ENCODE data around the gene NEURL2.

The NEURL2 gene

DNA sequence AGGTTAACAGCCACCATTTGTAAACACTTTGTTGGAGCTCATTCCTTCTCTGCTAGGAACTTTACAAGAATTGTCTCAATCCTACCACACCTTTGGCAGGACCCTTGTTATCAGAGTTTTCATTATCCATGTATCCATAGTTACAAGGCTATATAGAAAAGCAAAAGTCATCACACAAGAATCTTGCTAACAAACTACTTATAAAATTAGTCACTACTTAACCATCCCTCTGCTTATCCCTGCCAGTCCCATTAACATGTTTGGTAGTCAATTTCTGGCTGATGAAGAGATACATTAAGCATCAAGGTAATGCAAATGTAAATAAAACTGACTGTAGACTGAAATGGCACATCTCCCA, 23.2 kb downstream of the NEURL2 start:
- DNase-seq: no peak

- DNase-seq: no peak
These were observed 23.7 kb downstream of the NEURL2 start for GRCh38 chr20:45867136-45867818.

DNA sequence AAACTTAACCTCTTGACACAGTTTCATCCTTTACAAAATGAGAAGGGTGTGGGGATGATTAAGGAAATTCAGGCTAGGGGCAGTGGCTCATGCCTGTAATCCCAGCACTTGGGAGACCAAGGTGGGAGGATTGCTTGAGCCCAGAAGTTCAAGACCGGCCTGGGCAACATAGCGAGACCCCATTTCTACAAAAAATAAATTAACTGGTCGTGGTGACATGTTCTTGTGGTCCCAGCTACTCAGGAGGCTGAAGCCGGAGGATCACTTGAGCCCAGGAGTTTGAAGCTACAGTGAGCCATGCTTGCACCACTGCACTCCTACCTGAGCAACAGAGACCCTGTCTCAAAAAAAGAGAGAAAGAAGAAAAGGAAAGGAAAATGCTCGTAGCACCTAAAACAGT, 24.6 kb downstream of the NEURL2 start:
- DNase-seq: no peak

DNA sequence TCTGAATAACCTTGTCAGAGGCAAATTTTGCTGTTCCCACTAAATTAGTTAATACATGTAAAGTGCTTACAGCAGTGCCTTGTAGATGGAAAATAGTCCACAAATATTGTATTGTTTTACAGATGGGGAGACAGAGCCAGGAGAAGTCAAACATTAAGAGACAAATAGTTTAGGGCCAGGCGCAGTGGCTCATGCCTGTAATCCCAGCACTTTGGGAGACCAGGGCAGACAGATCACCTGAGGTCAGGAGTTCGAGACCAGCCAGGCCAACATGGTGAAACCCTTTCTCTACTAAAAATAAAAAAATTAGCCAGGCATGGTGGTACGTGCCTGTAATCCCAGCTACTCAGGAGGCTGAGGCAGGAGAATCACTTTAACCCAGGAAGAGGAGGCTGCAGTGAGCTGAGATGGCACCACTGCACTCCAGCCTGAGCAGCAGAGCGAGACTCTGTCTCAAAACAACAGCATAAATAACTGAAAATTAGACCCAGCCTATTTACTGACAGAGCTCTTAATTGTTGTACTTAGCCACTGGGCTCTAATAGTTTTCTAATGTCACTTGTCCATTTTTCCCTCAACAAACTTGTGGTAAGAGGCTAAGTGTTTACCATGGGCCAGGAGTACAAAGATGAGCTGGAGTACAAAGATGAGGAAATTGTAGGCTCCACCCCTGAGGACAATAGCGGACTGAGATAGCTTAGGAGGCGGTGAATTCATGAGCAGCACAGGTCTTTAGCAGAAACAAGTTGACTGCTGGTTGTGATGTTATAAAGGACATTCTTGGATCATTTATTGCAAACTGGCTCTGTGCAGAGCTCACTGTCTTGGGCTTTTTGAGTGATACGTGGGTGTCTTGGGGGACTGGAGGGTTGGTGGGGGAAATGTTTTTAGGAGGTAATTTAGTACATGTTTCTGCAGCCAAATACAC, 27.2 kb downstream of the NEURL2 start:
- no peak for DNase-seq

DNA sequence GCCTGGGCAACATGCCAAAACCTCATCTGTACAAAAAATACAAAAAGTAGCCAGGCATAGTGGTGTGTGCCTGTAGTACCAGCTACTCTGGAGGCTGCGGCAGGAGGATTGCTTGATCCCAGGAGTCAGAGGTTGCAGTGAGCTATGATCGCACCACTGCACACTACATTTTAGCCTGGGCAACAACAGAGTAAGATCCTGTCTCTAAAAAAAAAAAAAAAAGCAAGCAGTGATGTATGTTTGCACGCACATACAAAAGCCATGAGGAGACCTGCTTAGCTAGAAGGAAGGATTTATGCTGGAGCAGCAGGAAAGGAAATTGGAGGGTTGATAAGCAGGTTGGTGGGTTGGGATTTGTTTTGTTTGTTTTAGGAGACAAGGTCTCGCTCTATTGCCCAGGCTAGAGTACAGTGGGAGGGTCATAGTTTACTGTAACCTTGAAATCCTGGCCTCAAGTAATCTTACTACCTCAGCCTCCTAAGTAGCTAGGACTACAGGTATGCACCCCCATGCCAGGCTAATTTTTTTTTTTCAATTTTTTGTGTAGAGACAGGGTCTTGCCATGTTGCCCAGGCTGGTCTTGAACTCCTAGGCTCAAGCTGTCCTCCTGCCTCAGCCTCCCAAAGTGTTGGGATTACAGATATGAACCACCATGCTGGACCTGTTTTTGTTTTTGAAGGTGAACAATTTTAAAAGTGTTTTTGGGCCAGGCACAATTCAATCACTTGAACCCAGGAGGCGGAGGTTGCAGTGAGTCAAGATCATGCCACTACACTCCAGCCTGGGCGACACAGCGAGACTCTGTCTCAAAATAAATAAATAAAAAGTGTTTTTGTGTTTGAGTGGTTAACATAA, 29.6 kb downstream of the NEURL2 start:
- DNase-seq: no peak

- no peak for DNase-seq
These were observed 30.3 kb downstream of the NEURL2 start for GRCh38 chr20:45860560-45861220.

GRCh38 chr20:45859916-45860315, 31.1 kb downstream of the NEURL2 start:
- no peak for DNase-seq

DNA sequence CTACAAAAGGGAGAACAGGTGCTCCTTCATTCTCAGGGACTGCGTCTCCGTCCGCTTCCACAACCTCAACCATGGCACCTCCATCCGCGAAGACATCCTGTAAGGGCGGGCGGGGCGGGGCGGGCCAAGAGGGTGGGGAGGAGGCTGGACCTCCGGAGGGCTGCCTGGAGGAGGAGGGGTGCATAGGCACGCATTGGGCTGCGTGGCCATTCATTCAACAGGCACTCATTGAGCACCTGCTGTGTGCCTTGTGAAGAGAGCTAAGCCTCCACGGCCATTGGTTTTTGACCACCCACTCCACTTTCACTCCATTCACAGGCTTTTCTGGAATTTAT, 33.2 kb downstream of the NEURL2 start:
- DNase-seq: no peak

DNA sequence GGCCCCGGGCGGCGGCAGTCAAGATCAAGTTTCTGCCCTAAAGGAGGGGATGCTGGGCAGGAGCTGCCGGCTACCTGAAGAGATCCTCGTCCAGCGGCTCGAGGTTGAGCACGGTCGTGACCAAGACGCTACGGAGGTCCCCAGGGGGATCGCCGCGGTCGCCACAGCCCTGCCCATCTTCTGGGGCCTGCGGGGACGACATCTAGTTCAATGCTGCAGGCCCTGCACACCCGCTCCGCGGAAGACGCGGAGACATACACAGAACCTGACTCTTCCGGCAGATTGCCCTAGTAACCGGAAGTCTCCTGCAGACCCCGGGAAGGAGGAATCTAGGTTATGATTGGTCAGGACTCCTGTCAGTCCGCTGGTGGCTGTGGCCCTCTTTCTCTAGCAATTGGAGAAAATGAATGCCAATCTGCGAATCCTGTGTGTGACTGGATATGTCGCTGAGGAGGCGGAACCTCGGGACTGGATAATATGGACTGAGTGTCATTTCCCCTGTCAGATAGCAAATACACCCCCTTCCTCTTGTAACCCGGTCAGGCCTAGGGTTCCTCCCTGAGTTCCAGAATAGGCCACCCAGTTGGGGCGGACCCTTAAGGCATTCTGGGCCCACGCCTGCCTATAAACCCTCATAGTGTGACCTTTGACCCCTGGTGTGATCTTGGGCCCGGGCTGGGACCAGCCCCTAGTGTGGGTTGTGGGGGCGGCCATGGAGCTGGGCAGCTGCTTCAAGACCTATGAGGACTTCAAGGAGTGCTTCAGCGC, 33.7 kb downstream of the NEURL2 start, which contains the start of the genes ACOT8 and ZSWIM3:
Gene ACOT8 (minus strand): TSS at position 279 of the 768 bp plus-strand sequence. CDS start 77 bp downstream, at position 202.
Gene ZSWIM3 (plus strand): TSS at position 501 of the 768 bp plus-strand sequence. CDS start 212 bp downstream, at position 713.
- peak; percentile 91 to 92 for DNase-seq

GRCh38 chr20:45853484-45853883, 37.5 kb downstream of the NEURL2 start:
- no peak for DNase-seq

DNA sequence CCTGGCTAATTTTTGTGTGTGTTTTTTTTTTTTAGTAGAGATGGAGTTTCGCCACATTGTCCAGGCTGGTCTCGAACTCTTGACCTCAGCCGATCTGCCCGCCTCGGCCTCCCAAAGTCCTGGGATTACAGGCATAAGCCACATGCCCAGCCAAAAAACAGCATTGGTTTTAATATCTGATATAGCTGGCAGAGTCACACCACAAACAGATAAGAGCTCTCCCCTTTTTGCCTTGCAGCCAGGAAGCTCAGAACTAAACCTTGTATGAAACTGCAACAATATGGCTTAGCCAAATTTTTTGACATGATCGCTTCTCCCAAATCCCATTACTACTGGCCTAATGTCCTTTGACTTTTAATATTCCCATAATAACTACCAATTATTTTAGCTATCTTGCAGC, 38.7 kb downstream of the NEURL2 start:
- DNase-seq: no peak

DNA sequence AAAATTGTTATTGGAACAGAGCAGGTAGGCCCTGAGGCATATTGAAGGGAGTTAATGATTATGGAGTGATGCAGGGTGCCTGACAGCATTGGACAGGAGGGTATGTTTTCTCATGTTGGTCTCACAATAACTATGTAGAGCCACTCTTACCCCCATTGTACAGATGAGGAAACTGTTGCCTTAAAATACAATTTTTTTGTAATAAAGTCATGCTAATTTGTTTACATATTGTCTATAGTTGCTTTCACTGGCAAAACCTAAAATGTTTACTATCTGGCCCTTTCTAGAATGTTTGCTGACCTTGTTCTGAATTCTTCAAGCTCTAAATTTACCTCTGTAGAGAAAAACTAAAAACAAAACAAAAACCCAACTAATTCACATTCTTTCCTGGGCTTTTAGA, 39.5 kb downstream of the NEURL2 start:
- DNase-seq: no peak

- DNase-seq: no peak
These were observed 40.1 kb downstream of the NEURL2 start for GRCh38 chr20:45850926-45851325.

- DNase-seq: no peak
These were observed 40.8 kb downstream of the NEURL2 start for GRCh38 chr20:45850238-45850637.

DNA sequence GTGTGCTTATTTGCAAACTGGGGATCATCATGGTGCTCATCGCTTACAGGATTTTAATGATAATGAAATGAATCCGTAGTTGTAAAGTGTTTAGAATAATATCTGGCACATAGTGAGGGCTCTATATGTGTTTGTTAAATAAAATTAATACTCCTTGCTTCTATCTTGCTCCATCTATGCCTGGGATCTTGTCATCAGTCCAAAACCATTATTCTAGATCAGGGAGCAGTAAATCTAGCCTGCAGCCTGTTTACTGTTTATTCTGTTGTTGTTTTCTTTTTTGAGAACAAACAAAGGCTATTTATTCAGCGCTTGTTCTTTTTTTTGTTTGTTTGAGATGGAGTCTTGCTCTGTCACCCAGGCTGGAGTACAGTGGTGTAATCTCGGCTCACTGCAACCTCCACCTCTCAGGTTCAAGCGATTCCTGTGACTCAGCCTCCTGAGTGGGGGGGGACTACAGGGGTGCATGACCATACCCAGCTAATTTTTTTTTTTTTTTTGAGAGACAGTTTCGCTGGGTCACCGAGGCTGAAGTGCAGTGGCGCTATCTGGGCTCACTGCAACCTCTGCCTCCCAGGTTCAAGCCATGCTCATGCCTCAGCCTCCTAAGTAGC, 41.9 kb downstream of the NEURL2 start:
- no peak for DNase-seq

- DNase-seq: no peak
These were observed 42.6 kb downstream of the NEURL2 start for GRCh38 chr20:45848421-45848820.

- DNase-seq: no peak
These were observed 45.6 kb downstream of the NEURL2 start for GRCh38 chr20:45845452-45845851.

GRCh38 chr20:45843506-45843905, 47.5 kb downstream of the NEURL2 start:
- no peak for DNase-seq

DNA sequence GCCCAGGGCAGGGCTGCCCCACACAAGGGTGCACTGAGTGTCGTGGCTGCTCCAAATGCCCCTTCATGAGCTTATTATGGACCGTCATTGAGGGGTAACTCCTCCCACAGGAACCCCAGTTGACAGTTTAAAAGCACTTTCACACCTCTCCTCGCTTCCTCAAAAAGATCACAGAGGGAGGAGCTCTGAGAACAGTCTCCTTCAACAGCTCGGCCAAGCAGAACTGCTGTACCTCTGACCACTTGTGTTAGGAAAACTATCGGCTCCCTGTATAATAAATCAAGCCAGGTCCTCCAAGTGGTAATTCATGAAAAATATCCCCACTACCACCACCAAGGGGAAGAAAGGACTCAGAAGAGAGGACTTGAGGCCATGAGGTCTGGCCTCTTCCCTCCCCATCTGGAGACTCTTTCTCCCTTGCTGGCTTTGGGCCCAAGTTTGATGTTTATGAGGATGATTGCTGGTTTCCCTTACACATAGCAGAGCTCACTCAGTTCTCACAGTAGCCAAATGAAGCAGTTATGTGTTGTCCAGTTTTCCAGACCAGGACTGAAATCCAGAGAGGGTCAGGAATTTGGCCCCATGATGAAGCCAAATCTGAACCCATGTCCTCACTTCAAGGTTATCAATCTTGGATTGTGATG, 48.7 kb downstream of the NEURL2 start:
- DNase-seq: no peak

GRCh38 chr20:45841407-45842129, 49.4 kb downstream of the NEURL2 start:
- DNase-seq: no peak

Data from activated T-cell treated with anti-CD3 and anti-CD28 coated beads, Interleukin-2, amount 50 U/mL, for 48 hours (primary cell).